RWPE2 (cell line): ENCODE data around the gene PSMG3.
A peak's percentile ranks its signal among the peaks of the same experiment; 100 is the strongest.

ENCODE experiments used
- ATAC-seq: fragments of 200-7000 bp; cut with Tn5 transposase; 3 replicates; pipeline ENCODE4 v1.9.1; 2021; ENCODE audit warnings: low read depth
- DNase-seq: peaks from one replicate; pipeline ENCODE4 v3.0.0-alpha.2; 2020; ENCODE audit warnings: low spot score
- H3K27ac ChIP-seq: fragments of 450-650 bp; 2 replicates; pipeline ENCODE4 v1.5.1; 2017; ENCODE audit warnings: mild to moderate bottlenecking; ENCODE audit not compliant: poor library complexity, severe bottlenecking
- H3K27me3 ChIP-seq: fragments of 250-450 bp; sonication (Bioruptor Pico); 2 replicates; pipeline ENCODE4 v1.5.1; 2021; ENCODE audit warnings: mild to moderate bottlenecking, moderate library complexity; ENCODE audit not compliant: insufficient read depth, poor library complexity, severe bottlenecking
- H3K36me3 ChIP-seq: fragments of 250-450 bp; sonication (Bioruptor Pico); 2 replicates; pipeline ENCODE4 v1.5.1; 2020; ENCODE audit warnings: low read depth, mild to moderate bottlenecking, moderate library complexity
- H3K4me1 ChIP-seq: fragments of 250-450 bp; sonication (Bioruptor Pico); 2 replicates; pipeline ENCODE4 v1.5.1; 2021; ENCODE audit warnings: mild to moderate bottlenecking, moderate library complexity; ENCODE audit not compliant: insufficient read depth, poor library complexity, severe bottlenecking
- H3K4me3 ChIP-seq: fragments of 250-450 bp; sonication (Bioruptor Pico); 2 replicates; pipeline ENCODE4 v1.5.1; 2021; ENCODE audit warnings: mild to moderate bottlenecking, moderate library complexity; ENCODE audit not compliant: severe bottlenecking
- H3K9me3 ChIP-seq: fragments of 250-450 bp; sonication (Bioruptor Pico); 2 replicates; pipeline ENCODE4 v1.5.1; 2021; ENCODE audit warnings: mild to moderate bottlenecking, moderate library complexity; ENCODE audit not compliant: severe bottlenecking
- CTCF ChIP-seq: fragments of 450-650 bp; IDR thresholded peaks from one replicate; pipeline ENCODE4 v1.5.1; 2017; ENCODE audit warnings: mild to moderate bottlenecking, moderate library complexity; ENCODE audit not compliant: poor library complexity, severe bottlenecking

The PSMG3 gene

DNA sequence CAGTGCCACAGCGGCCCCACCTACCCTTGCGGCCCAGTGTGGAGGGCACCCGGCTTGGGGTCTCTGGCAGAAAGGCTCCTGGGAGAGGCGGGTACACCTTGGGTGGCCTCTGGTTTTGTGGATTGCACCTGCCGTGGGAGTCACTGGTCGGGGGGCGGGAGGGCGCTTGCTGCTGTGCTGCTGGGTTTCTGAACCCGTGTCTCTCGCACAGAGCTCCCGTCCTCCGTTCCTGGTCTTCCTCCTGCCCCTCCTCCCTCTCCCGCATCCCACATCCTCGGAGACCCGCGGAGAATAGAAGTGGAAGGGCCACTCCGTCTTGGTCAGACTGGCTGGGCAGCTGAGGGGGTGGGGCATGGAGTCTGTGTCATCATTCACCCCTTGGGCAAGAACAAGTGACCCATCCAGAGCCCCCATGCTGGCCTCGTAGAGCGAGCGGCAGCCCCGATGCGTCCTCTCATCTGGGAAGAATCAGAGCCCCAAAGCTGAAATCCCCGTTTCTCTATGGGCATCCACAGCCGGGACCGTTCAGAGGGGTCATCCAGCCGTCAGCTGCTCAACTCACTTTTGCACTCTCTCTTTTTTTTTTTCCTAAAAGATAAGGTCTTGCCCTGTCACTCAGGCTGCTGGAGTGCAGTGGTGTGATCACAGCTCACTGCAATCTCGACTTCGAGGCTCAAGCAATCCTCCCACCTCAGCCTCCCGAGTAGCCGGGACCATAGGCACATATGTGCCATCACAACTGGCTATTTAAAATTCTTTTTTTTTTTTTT, 35.3 kb downstream of the PSMG3 start:
- H3K4me3 ChIP-seq = no peak overlapping the region
- TF ChIP-seq CTCF = no peak
- no peaks in the 10 kb centered on the region for H3K9me3 ChIP-seq
- H3K36me3 ChIP-seq = peaks cover 10% of the 10 kb centered on the region
- ATAC-seq = no peak
- DNase-seq = no peak
- peak overlapping the region; percentile 92 for H3K27ac ChIP-seq
- no peaks in the 10 kb centered on the region for H3K27me3 ChIP-seq
- peaks cover 34% of the 10 kb centered on the region for H3K4me1 ChIP-seq

- ATAC-seq (peak; percentile 54), DNase-seq (peak; percentile 87)
- Histone ChIP-seq H3K9me3 (no peaks in the 10 kb centered on the region), H3K27ac (peak overlapping the region; percentile 92), H3K4me3 (no peak overlapping the region), H3K4me1 (peaks cover 34% of the 10 kb centered on the region), H3K36me3 (peaks cover 3% of the 10 kb centered on the region; the same call in 1 of the 2 replicates), H3K27me3 (no peaks in the 10 kb centered on the region)
- no peak for TF ChIP-seq CTCF
Observed at GRCh38 chr7:1533547-1534329, 36.1 kb downstream of the PSMG3 start.

- peak overlapping the region; percentile 92 for H3K27ac ChIP-seq
- H3K4me3 ChIP-seq = peak overlapping the region; percentile 12
- TF ChIP-seq CTCF = no peak
- ATAC-seq = no peak; the same call in 2 of the 3 replicates
- H3K4me1 ChIP-seq = peaks cover 34% of the 10 kb centered on the region
- no peaks in the 10 kb centered on the region for H3K27me3 ChIP-seq
- no peaks in the 10 kb centered on the region for H3K9me3 ChIP-seq
- DNase-seq = no peak
- 0 out of 2 replicates have a peak, but pooled peaks cover 3% of the 10 kb centered on the region for H3K36me3 ChIP-seq
Observed at GRCh38 chr7:1533255-1533546, 36.6 kb downstream of the PSMG3 start.

DNA sequence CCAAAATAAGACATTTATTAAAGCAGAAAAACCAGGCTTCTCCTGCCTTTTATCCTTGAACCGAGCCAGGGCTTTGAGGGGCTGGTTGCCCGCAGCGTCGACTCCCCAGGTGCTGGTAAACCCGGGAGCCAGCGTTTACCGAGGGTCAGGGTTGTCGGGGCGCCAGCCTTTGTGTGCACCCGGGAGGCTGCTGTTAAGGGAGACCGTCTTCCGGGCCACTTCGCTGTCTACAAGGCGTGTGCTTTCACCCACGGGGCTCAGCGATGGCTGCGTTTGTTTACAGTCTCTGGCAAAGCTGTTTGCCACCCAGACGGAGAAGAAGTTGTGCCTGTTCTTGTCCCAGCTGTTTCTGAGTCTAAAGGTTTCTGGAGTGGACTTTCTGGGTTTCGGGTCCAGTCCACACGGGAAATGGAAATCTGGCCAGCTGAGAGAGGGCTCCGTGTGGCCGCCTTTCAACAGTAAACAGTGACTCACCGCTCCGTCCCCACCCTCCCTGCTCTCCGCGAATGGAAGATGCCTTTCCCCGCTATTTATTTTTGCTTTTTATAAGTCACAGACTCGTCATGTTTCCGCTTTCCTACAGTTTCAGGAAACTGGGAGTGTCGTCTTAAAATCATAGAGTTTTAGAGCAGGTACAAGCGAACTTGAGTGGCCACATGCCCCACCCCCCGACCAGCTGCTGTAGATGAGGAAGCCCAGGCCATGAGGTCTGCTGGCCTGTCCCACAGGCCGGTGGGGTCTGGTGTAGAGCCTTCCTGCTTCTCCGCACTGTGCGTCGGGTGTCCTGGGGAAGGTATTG, 37.2 kb downstream of the PSMG3 start:
- ATAC-seq (peak; percentile 63), DNase-seq (peak; percentile 89)
- H3K4me3 ChIP-seq = peak overlapping the region; percentile 58
- peaks cover 28% of the 10 kb centered on the region for H3K4me1 ChIP-seq
- no peaks in the 10 kb centered on the region for H3K9me3 ChIP-seq
- H3K36me3 ChIP-seq = 0 out of 2 replicates have a peak, but pooled peaks cover 3% of the 10 kb centered on the region
- no peaks in the 10 kb centered on the region for H3K27me3 ChIP-seq
- H3K27ac ChIP-seq = peak overlapping the region; percentile 92
- TF ChIP-seq CTCF = no peak
